ENCODE results near the gene PRKCI. TPM values are rescaled to one million over a fixed set of nuclear protein-coding genes. Genes with fewer than 3 reads are reported as not detected.
"Not testable (repeated sequence)": the region's sequence is repeated elsewhere in the genome, so short reads cannot be mapped to it uniquely, and the experiment has no call there.

The PRKCI gene
- total RNA-seq, 1 donor from 2014 or later = 175 TPM

DNA sequence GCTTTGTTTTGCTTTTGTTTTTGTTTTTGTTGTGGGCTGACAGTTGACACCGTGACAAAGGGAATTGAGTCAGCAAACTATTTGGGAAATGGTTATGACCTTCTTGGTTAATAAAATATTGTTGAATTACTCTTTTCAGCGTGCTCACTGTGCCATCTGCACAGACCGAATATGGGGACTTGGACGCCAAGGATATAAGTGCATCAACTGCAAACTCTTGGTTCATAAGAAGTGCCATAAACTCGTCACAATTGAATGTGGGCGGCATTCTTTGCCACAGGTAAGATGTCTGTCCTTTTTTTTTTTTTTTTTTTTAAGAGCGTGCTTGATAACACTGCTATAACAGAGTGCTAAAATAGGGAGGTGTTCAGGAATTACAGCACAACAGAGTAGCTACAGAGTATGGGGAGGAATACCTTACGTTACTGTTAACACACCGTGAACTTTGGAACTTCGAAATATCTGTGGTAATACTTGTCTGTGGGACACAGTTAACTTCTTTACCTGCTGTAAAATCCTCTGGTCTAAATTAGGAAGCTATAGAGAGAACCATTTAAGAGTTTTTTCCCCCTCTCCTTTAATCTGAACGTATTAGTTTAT, 48.2 kb downstream of the PRKCI start:
- Mint-ChIP-seq H3K4me1 (ENCODE audit: low read depth, unreplicated experiment) (no peaks in the 10 kb centered on the region), H3K27ac (ENCODE audit: unreplicated experiment) (no peak overlapping the region), H3K27me3 (ENCODE audit: unreplicated experiment) (no peaks in the 10 kb centered on the region), H3K4me3 (ENCODE audit: unreplicated experiment) (no peak overlapping the region), H3K9me3 (ENCODE audit: unreplicated experiment) (no peaks in the 10 kb centered on the region), H3K36me3 (ENCODE audit: unreplicated experiment) (no peaks in the 10 kb centered on the region)
- TF ChIP-seq, protein P1, sequence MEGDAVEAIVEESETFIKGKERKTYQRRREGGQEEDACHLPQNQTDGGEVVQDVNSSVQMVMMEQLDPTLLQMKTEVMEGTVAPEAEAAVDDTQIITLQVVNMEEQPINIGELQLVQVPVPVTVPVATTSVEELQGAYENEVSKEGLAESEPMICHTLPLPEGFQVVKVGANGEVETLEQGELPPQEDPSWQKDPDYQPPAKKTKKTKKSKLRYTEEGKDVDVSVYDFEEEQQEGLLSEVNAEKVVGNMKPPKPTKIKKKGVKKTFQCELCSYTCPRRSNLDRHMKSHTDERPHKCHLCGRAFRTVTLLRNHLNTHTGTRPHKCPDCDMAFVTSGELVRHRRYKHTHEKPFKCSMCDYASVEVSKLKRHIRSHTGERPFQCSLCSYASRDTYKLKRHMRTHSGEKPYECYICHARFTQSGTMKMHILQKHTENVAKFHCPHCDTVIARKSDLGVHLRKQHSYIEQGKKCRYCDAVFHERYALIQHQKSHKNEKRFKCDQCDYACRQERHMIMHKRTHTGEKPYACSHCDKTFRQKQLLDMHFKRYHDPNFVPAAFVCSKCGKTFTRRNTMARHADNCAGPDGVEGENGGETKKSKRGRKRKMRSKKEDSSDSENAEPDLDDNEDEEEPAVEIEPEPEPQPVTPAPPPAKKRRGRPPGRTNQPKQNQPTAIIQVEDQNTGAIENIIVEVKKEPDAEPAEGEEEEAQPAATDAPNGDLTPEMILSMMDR (IDR thresholded peaks at IDR 0.05; ENCODE audit: partially characterized antibody, unreplicated experiment) = no peak
- DNase-seq = no peak

DNA sequence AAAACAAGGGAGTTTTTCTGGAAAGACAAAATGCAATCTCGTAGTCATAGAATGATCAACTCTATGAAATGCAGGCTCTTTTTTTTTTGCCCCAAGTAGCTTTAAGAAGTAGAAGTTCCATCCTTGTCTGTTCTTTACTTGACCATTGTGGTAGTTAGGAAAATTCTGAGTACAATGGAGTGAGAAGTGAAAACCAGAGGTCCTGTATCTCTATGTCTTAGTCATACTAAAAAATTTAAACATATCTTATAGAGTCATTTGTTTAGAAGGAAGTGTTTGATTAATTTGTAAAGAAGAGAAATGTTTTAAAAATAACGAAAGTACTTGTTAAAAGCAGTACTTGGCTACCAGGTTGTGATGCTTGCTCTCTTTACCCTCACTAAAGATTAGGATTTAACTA, 52.4 kb downstream of the PRKCI start:
- TF ChIP-seq, protein P1 (IDR thresholded peaks at IDR 0.05; ENCODE audit: partially characterized antibody, unreplicated experiment) = no peak
- no peaks in the 10 kb centered on the region for H3K36me3 Mint-ChIP-seq (ENCODE audit: unreplicated experiment)
- H3K27ac Mint-ChIP-seq (ENCODE audit: unreplicated experiment) = no peak overlapping the region
- no peak for DNase-seq
- H3K4me1 Mint-ChIP-seq (ENCODE audit: low read depth, unreplicated experiment) = peaks cover 5% of the 10 kb centered on the region
- no peaks in the 10 kb centered on the region for H3K27me3 Mint-ChIP-seq (ENCODE audit: unreplicated experiment)
- H3K9me3 Mint-ChIP-seq (ENCODE audit: unreplicated experiment) = peaks cover 4% of the 10 kb centered on the region
- H3K4me3 Mint-ChIP-seq (ENCODE audit: unreplicated experiment) = no peak overlapping the region

DNA sequence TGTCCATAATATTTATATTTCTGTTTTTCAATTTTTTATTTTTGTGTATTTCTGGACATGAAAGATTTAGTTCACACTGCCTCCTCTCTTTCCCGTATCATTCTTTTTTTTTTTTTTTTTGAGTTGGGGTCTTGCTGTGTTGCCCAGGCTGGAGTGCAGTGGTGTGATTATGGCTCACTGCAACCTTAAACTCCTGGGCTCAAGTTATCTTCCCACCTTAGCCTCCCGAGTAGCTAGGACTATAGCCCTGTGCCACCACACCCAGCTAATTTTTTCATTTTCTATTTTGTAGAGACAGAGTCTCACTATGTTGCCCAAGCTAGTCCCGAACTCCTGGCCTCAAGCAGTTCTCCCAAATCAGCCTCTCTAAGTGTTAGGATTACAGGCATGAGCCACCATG, 53.6 kb downstream of the PRKCI start:
- H3K27ac Mint-ChIP-seq (ENCODE audit: unreplicated experiment) = no peak overlapping the region

DNA sequence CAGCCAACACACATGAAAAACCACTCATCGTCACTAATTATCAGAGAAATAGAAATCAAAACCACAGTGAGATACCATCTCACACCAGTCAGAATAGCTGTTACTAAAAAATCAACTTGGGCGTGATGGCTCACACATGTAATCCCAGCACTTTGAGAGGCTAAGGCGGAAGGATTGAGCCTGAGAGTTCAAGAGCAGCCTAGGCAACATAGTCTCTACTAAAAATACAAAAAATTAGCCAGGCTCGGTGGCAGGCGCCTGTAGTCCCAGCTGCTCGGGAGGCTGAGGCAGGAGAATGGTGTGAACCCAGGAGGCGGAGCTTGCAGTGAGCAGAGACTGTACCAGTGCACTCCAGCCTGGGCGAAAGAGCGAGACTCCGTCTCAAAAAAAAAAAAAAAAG, 55.1 kb downstream of the PRKCI start:
- not testable (repeated sequence) for H3K4me1 Mint-ChIP-seq (ENCODE audit: low read depth, unreplicated experiment); DNase-seq; H3K27ac Mint-ChIP-seq (ENCODE audit: unreplicated experiment); H3K27me3 Mint-ChIP-seq (ENCODE audit: unreplicated experiment); H3K4me3 Mint-ChIP-seq (ENCODE audit: unreplicated experiment); H3K36me3 Mint-ChIP-seq (ENCODE audit: unreplicated experiment); H3K9me3 Mint-ChIP-seq (ENCODE audit: unreplicated experiment)

More for the DNA sequence above, 53.6 kb downstream of the PRKCI start:
- H3K36me3 Mint-ChIP-seq (ENCODE audit: unreplicated experiment) = no peaks in the 10 kb centered on the region
- no peak overlapping the region for H3K4me3 Mint-ChIP-seq (ENCODE audit: unreplicated experiment)
- TF ChIP-seq, protein P1 (IDR thresholded peaks at IDR 0.05; ENCODE audit: partially characterized antibody, unreplicated experiment) = no peak
- H3K4me1 Mint-ChIP-seq (ENCODE audit: low read depth, unreplicated experiment) = peaks cover 5% of the 10 kb centered on the region
- DNase-seq = no peak
- H3K27me3 Mint-ChIP-seq (ENCODE audit: unreplicated experiment) = no peaks in the 10 kb centered on the region
- H3K9me3 Mint-ChIP-seq (ENCODE audit: unreplicated experiment) = peaks cover 4% of the 10 kb centered on the region

DNA sequence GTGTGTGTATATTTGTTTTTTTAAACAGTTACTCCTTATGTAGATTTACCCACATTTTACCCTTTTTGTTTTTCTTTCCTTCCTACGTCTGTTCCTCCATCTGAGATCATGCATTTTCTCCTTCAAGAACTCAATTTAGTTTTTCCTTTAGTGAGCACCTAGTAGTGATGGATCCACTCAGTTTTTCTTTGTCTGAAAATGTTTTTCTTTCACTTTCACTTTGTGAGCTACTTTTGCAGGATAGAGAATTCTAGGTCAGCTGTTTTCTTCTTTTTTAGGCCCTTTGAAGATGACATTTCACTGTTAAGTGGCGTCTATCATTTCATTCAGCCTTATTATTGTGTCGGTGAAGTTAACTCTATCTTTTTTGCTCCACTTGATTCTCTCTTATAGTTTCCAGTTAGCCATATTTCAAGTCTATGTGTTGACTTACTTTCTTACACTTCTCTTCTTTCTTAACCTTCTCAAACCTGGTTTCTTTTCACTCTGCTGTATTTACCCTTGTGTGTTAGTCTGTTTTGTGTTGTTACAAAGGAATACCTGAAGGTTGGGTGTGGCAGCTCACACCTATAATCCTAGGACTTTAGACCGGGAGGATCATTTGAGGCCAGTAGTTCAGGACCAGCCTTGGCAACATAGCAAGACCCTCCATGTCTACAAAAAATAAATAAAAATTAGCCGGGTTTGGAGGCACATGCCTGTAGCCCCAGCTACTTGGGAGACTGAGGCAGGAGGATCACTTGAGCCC, 55.8 kb downstream of the PRKCI start:
- H3K4me3 Mint-ChIP-seq (ENCODE audit: unreplicated experiment) = no peak overlapping the region
- H3K9me3 Mint-ChIP-seq (ENCODE audit: unreplicated experiment) = peaks cover 4% of the 10 kb centered on the region
- H3K27me3 Mint-ChIP-seq (ENCODE audit: unreplicated experiment) = no peaks in the 10 kb centered on the region
- H3K4me1 Mint-ChIP-seq (ENCODE audit: low read depth, unreplicated experiment) = peaks cover 5% of the 10 kb centered on the region
- no peak for DNase-seq
- TF ChIP-seq, protein P1 (IDR thresholded peaks at IDR 0.05; ENCODE audit: partially characterized antibody, unreplicated experiment) = no peak
- H3K27ac Mint-ChIP-seq (ENCODE audit: unreplicated experiment) = peak overlapping the region; percentile 66
- H3K36me3 Mint-ChIP-seq (ENCODE audit: unreplicated experiment) = no peaks in the 10 kb centered on the region
